Epithelial cell of prostate (primary cell): Measurements from ENCODE around the gene FAM185A.
"Not testable (repeated sequence)": the region's sequence is repeated elsewhere in the genome, so short reads cannot be mapped to it uniquely, and the experiment has no call there.

Experiments
- DNase-seq: peaks from one replicate; pipeline ENCODE4 v3.0.0-alpha.2; 2011; ENCODE audit warnings: low read depth, low spot score
- H3K27ac ChIP-seq: fragments of 450-650 bp; 2 replicates; pipeline ENCODE4 v1.5.1; 2017; ENCODE audit warnings: mild to moderate bottlenecking

Gene FAM185A

DNA sequence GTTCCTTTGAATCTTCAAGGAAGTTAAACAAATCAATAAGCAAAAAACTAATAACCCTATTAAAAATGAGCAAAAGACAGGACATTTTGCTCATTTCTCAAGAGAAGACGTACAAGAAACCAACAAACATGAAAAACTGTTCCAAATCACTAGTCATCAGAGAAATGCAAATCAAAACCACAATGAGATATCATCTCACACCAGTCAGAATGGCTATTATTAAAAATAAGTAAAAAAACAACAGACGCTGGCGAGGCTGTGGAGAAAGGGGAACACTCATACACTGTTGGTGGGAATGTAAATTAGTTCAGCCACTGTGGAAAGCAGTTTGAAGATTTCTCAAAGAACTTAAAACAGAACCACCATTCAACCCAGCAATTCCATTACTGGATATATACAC, 21.7 kb downstream of the FAM185A start:
- not testable (repeated sequence) for H3K27ac ChIP-seq, DNase-seq

DNA sequence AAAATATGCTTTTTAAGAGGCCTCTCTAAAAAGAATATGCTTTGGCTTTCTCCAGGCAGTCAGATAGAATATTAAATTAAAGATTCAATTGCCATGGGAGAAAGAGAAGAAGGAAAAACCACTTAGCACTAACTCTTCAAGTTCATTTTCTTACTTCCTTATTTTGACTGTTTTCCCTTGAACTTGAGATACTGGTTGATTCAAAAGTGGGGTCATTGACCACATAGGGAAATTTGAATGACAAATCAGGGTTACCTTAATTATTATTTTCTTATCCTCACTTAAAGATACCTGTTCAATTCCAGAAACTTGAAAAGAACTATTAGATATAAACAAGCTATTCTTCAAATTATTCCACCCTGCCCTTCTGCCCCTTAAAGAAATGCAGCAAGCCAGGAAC, 27.4 kb downstream of the FAM185A start:
- DNase-seq, H3K27ac ChIP-seq: not testable (repeated sequence)

DNA sequence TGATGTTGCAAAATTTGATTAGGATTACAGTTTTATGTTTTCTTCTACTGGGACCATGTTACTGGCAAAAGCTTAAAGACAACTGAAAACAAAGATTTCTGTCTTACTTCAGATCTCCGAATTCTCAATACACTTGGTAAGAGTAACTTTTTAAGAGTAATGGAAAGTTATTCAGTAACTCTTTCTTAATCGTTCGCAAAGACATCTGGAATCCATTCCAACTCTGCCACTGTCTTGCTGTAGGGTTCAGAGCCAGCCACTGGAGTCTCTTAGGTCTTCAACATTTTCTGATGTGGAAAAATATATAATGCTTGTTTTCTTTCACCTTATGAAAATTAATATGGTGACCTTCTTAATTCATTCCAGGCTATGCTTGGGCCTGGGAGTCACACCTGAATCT, 29.9 kb downstream of the FAM185A start:
- not testable (repeated sequence) for H3K27ac ChIP-seq, DNase-seq

DNA sequence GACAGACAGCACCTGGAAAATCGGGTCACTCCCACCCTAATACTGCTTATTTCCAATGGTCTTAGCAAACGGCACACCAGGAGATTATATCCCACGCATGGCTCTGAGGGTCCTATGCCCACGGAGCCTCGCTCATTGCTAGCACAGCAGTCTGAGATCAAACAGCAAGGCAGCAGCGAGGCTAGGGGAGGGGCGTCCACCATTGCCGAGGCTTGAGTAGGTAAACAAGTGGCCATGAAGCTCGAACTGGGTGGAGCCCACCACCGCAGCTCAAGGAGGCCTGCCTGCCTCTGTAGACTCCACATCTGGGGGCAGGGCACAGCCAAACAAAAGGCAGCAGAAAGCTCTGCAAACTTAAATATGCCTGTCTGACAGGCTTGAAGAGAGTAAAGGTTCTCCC, 32.1 kb downstream of the FAM185A start:
- not testable (repeated sequence) for DNase-seq

DNA sequence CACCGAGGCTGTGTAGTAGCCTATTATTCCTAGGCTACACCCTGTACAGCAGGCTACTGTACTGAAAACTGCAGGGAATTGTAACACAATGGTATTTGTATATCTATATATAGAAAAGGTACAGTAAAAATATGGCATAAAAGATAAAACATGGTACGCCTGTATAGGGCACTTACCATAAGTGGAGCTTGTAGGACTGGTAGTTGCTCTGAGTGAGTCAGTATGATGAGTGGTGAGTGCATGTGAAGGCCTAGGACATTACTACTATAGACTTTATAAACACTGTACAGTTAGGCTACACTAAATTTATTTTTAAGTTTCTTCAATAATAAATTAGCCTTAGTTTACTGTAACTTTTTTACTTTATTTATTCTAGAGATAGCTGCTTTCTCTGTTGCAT, 40.0 kb downstream of the FAM185A start:
- not testable (repeated sequence) for DNase-seq, H3K27ac ChIP-seq

More for the DNA sequence above, 32.1 kb downstream of the FAM185A start:
- not testable (repeated sequence) for H3K27ac ChIP-seq

DNA sequence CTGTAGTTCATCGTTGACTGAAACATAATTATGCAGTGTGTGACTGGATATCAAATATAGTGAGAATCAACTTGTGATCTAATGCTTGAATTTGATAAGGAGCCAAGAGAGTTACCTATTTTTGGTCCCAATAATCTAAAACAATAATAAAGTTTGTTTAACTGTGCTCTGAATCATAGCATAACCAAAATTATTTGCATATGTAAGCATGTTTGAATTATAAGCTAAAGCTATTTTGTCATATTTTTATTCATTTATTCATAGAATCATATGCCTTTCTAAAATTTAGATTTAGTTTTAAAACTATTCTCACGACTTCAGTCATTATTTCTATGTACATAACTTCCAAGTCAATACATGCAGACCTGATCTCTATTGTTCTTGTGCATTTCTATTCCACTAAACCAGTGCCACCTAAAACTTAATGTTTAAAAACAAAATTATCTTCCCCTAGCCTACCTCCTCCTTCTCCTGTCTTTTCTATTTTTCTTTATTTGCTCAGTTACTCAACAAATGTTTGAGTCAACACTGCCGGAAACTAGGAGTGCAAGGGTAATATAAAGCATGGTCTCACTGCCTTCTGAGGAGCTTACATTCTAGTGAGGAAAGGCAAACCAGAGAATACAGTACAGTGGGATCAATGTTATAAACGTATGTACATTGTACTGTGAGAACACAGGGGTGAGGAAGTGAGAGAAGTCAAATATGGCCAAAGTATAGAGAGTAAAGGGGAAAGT, 41.7 kb downstream of the FAM185A start:
- DNase-seq, H3K27ac ChIP-seq: not testable (repeated sequence)

GRCh38 chr7:102791367-102791766, 42.6 kb downstream of the FAM185A start:
- not testable (repeated sequence) for DNase-seq, H3K27ac ChIP-seq

GRCh38 chr7:102791831-102792230, 43.0 kb downstream of the FAM185A start:
- not testable (repeated sequence) for H3K27ac ChIP-seq, DNase-seq

- not testable (repeated sequence) for DNase-seq, H3K27ac ChIP-seq
Measured at GRCh38 chr7:102794567-102794966, 45.8 kb downstream of the FAM185A start.

- H3K27ac ChIP-seq = not testable (repeated sequence)
Measured at GRCh38 chr7:102795987-102796595, 47.3 kb downstream of the FAM185A start.

DNA sequence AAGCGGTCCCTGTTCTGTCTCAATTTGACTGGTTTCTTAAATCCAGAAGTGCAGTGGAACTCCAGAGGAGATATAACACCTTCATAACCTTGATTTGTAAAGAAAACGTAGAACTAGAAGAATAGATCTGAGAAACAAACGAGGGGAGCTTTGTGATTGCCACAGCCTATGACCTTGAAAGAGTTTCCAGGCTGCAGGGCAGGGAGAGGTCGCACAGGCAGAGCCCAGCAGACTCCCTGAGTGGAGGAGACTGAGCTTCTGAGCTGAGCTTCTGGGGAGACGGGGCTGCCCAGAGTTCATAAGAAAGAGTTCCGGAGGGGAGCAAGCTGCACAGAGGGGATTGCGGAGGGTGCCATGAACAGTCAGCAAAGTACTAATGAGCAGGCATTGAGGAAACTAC, 57.8 kb downstream of the FAM185A start:
- no peak for DNase-seq

More at GRCh38 chr7:102795987-102796595, 47.3 kb downstream of the FAM185A start:
- DNase-seq = not testable (repeated sequence)

DNA sequence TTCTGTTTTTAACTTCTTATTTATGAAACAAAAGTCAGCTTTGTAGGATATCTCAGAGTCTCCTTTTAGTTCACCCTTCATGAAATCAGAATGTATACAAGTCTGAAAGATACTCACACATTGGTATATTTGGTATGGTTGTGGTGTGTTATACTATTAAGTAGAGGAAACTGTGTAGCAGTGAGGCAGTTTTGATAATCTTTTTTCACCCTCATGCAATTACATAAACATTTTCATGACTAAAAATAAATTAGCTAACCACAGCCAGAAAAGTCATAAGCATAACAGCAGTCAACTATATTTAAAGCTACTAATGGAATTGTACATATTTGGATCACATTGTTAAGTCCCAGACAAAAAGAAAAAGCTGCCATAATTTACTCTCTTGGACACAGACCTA, 62.1 kb downstream of the FAM185A start:
- H3K27ac ChIP-seq = no peak overlapping the region
- no peak for DNase-seq

More for the DNA sequence above, 57.8 kb downstream of the FAM185A start:
- no peak overlapping the region for H3K27ac ChIP-seq

GRCh38 chr7:102811942-102812678, 63.3 kb downstream of the FAM185A start:
- H3K27ac ChIP-seq = no peak overlapping the region
- DNase-seq = no peak

DNA sequence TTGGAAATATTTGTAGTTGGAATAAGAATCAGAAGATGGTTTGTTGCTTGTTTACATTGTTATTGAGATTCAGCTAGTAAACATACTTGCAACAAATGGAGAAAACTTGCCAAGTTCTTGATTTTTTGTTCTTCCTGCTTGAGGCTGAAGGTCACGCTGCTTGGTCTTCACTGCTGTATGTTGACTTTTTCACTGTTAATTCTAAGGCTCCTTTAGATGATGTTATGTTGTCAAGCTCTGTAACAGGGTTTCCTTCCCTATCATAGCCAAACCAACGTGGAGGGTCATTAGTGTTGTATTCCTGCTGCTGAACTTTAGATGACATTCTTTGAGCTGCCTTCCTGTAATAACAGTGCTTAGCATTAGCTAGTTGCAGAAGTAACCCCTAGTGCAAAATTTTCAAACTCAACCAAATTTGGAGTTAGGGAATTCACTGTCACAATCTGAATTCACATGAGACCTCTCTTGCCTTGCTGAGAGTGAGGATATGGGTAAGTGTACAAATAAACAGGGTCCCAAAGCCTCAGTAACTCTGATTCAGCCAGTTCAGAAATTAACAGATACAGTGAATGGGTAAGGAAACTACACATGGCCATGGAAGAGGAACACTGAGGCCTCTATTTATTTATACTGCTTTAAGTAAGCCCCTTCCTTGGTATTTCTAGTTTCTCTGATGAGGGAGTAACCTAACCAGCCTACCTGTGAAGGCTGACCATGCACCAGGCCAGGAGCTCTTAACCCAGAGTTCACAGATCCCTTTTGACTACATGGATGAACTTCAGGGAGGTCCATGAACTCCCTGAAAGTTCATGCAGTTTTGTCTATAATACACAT, 64.6 kb downstream of the FAM185A start:
- no peak for DNase-seq
- no peak overlapping the region for H3K27ac ChIP-seq

DNA sequence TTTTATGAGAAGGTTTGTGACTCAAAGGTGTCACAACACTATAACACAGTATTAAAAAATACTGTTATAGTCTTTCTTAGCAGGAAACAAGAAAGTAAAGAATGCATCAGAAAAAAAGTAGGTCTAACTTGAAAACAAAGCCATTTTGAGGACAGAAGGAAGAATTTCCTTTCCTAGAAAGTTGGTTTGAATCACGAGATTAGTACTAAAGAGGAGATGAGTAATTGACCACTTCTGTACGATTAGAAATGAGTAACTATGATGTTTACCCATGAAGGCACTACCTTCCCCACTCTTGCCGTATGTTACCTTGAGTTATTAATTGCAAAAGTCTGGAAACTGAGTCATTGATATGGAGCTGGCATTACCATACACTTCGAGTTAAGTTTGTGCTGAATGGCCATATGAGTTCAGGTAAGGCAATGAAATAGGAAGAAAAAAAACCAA, 65.2 kb downstream of the FAM185A start:
- DNase-seq = peak; percentile 57
- no peak overlapping the region for H3K27ac ChIP-seq

- DNase-seq = no peak
- no peak overlapping the region for H3K27ac ChIP-seq
Measured at GRCh38 chr7:102817616-102818573, 69.1 kb downstream of the FAM185A start.

GRCh38 chr7:102819151-102819550, 70.4 kb downstream of the FAM185A start:
- no peak for DNase-seq
- no peak overlapping the region for H3K27ac ChIP-seq

DNA sequence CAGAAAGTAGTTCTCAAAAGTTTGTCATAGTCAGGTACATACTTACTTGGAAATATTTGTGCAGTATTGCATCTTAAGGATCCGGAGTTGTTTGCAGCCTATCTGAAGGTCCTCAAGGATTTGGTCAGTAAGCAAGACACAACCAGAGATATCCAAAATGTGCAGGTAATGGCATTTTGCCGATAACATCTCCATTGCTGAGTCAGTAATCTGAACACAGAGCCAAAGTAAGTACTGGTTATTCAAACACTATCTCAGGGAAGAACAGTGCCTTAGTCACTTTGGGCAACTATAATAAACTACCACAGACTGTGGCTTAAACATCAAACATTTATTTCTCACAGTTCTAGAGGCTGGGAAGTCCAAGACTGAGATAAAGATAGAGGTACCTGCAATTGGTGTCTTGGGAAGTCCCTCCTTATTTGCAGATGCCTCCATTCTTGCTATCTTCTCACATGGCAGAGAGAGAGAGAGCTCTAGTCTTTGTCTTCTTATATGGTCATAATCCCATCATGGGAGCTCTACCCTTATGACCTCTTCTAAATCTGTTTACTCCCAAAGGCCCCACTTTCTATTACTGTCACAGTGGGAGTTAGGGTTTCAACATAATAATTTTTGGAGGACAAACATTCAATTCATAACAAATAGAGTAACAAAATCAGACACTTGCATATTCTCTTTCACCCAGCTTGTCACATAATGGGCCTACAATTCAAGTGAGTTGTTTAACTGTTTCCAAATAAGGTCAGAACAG, 73.4 kb downstream of the FAM185A start:
- H3K27ac ChIP-seq = no peak overlapping the region
- no peak for DNase-seq
